Transverse colon (tissue), 4 donors: ENCODE data around the gene KRT83. TPM values are rescaled to one million over a fixed set of nuclear protein-coding genes. Genes with fewer than 3 reads are reported as not detected.

Experiments used
- DNase-seq: peaks from one replicate; pipeline ENCODE4 v3.0.0-alpha.2; 2019
- H3K27ac ChIP-seq, 4 donors: fragments of 200-600 bp; sonication (generic); 2 replicates each; pipeline ENCODE4 v1.5.1; 2016 to 2018; ENCODE audit warnings: inconsistent platforms in 4 of 4
- H3K27me3 ChIP-seq: fragments of 200-600 bp; sonication (generic); 2 replicates; pipeline ENCODE4 v1.5.1; 2017; ENCODE audit warnings: inconsistent platforms
- H3K36me3 ChIP-seq, 4 donors: fragments of 200-600 bp; sonication (generic); 2 replicates each; pipeline ENCODE4 v1.5.1; 2017 to 2019; ENCODE audit warnings: inconsistent platforms in 4 of 4
- H3K4me1 ChIP-seq, 4 donors: fragments of 200-600 bp; sonication (generic); 2 replicates each; pipeline ENCODE4 v1.5.1; 2017 to 2020; ENCODE audit warnings: inconsistent platforms in 4 of 4
- H3K4me3 ChIP-seq, 4 donors: fragments of 200-600 bp; sonication (generic); 1 replicate in 1 of 4; 2 replicates in 3 of 4; pipeline versions ENCODE4 v1.5.1 to v1.6.1; 2017 to 2019; ENCODE audit warnings: inconsistent platforms in 4 of 4
- H3K9me3 ChIP-seq, 2 donors: fragments of 200-600 bp; sonication (generic); 2 replicates each; pipeline ENCODE4 v1.5.1; 2017 to 2019; ENCODE audit warnings: inconsistent platforms in 2 of 2
- EP300 ChIP-seq: sonication (generic); formaldehyde crosslinking; IDR thresholded peaks from one replicate; pipeline ENCODE4 v1.6.1; 2017; ENCODE audit warnings: antibody characterized with exemption, low read depth
- POLR2A ChIP-seq: fragments of 450-650 bp; IDR thresholded peaks from one replicate; pipeline ENCODE4 v1.6.1; 2016; ENCODE audit warnings: antibody characterized with exemption, mild to moderate bottlenecking, moderate library complexity
- POLR2AphosphoS5 ChIP-seq, 3 donors: sonication (generic); formaldehyde crosslinking; IDR thresholded peaks; one replicate each; pipeline ENCODE4 v1.6.1; 2016; ENCODE audit warnings: antibody characterized with exemption in 3 of 3
- WGBS, 2 donors: methylation state at CpG; one replicate each; pipeline ENCODE4 v1.1.5; 2018; ENCODE audit warnings: low coverage in 1 of 2; 5-methylcytosine and 5-hydroxymethylcytosine counted together
- in situ Hi-C, 4 donors: fragments of 200-750 bp; cut with MboI; loops; one replicate each; pipeline versions ENCODE4 v1.15.0 to v1.15.1; 2017; ENCODE audit warnings: low sequenced_read_pairs in 3 of 4, low pct_ligation_motif_present in 1 of 4, low pct_unique_long_range_greater_than_20kb in 1 of 4
- intact Hi-C: fragments of 100-400 bp; cut with DNase I; formaldehyde crosslinking; loops from one replicate; pipeline ENCODE4 v1.15.1; 2023; ENCODE audit warnings: low total_unique reads
- total RNA-seq, 4 donors: library from RNA; depleted of rRNA; stranded (reverse); fragments of >200 nt; gene quantifications; one replicate each; pipeline ENCODE4 v1.1.0, GENCODE V29; 2016
- TF ChIP-seq, protein P1 (sequence below), 5 experiments: fragments of 200-600 bp in 3 of 5; fragments of 450-650 bp in 2 of 5; sonication (generic) in 3 of 5; IDR thresholded peaks; 1 replicate in 2 of 5; 2 replicates in 3 of 5; pipeline ENCODE4 v1.5.1; 2016 to 2017; ENCODE audit warnings: antibody characterized with exemption in 5 of 5, inconsistent platforms in 3 of 5, mild to moderate bottlenecking in 2 of 5, moderate library complexity in 1 of 5

KRT83 gene
- total RNA-seq, 4 donors from 2014 or later = not detected

DNA sequence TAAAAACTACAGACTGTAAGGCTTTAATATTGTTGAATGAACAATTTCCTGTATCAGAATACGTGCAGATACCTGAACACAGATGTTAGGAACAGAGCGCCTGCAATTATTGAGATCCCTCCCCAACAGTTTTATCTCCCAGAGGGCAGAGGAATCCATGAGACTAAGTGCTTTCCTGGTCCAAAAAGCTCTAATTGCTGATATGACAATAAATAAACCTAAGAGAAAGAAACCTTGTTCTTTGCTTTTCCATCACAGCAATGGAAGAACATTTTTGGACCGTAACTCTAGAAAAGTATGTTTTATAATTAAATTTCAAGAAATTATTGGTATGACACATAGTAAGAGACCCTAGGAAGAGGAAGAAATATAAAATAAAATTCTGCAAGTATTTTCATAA lies 13.0 kb upstream of the KRT83 start:
- DNase-seq = no peak
- 85 to 86% methylated on average over 3 of the region's 3 CpGs for WGBS, 2 donors
- Histone ChIP-seq H3K4me1 (peaks cover 0 to 8% (median 0%) of the 10 kb centered on the region in 4 donors), H3K9me3 (peaks cover 0 to 5% of the 10 kb centered on the region in 2 donors), H3K27ac (no peak overlapping the region), H3K4me3 (no peak overlapping the region), H3K27me3 (peaks cover 9% of the 10 kb centered on the region), H3K36me3 (no peaks in the 10 kb centered on the region)
- in situ Hi-C loops = no loop called here
- TF ChIP-seq EP300 (no peak), POLR2AphosphoS5 (IDR thresholded peaks at IDR 0.05) (no peak), POLR2A (no peak)
- TF ChIP-seq, protein P1, sequence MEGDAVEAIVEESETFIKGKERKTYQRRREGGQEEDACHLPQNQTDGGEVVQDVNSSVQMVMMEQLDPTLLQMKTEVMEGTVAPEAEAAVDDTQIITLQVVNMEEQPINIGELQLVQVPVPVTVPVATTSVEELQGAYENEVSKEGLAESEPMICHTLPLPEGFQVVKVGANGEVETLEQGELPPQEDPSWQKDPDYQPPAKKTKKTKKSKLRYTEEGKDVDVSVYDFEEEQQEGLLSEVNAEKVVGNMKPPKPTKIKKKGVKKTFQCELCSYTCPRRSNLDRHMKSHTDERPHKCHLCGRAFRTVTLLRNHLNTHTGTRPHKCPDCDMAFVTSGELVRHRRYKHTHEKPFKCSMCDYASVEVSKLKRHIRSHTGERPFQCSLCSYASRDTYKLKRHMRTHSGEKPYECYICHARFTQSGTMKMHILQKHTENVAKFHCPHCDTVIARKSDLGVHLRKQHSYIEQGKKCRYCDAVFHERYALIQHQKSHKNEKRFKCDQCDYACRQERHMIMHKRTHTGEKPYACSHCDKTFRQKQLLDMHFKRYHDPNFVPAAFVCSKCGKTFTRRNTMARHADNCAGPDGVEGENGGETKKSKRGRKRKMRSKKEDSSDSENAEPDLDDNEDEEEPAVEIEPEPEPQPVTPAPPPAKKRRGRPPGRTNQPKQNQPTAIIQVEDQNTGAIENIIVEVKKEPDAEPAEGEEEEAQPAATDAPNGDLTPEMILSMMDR (IDR thresholded peaks at IDR 0.05) = no peak
- intact Hi-C loops = no loop called here

DNA sequence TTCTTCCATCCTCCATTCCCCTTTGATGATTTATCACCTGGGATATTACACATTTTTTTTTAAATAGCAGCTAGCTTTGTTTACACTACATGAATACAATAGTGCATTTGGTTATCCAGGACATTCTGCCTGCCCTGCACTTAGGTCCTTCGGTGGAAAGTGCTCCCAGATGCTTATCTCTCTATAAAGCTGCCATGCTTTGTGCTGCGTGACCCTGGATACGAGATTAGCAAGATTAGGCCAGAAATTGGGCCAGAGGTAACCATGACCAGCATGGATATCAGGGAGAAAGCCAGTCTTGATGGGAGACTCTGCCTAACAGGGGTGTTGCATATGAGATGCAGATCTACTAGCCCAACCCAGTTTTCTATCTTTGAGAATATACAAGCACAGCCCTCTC lies 12.1 kb upstream of the KRT83 start:
- TF ChIP-seq, protein P1 (IDR thresholded peaks at IDR 0.05) = no peak
- Histone ChIP-seq H3K27ac (no peak overlapping the region), H3K4me3 (no peak overlapping the region), H3K36me3 (no peaks in the 10 kb centered on the region), H3K9me3 (peaks cover 0 to 5% of the 10 kb centered on the region in 2 donors), H3K27me3 (peaks cover 6% of the 10 kb centered on the region), H3K4me1 (peaks cover 0 to 8% (median 0%) of the 10 kb centered on the region in 4 donors)
- 47% methylated on average over 3 of the region's 3 CpGs; no CpG with 5 or more reads in 1 of the 2 donors for WGBS, 2 donors
- intact Hi-C loops (no loop called here), in situ Hi-C loops (no loop called here)
- no peak for DNase-seq

DNA sequence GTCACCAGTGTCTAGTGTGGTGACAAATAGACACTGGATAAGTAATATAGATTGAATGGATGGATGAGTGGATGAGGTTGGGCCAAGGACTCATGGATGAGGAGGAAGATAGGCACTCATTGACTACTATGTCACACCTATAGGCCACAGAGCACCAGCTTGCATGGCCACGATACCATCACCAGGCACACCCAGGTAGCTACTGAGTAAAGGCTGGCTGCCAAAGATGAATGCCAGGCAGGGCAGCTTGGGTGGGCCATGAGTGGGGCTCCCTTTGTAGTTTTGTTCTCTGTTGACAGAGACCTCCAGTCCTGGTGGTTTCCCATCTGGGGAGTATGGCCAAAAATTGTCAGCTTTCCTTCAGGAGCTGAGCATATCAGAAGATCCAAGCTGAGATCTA lies 11.2 kb upstream of the KRT83 start:
- H3K4me1 ChIP-seq = peaks cover 0 to 8% (median 0%) of the 10 kb centered on the region in 4 donors
- 90% methylated on average over 1 of the region's 1 CpG; no CpG with 5 or more reads in 1 of the 2 donors for WGBS, 2 donors
- H3K27ac ChIP-seq = no peak overlapping the region
- H3K9me3 ChIP-seq = peaks cover 0 to 5% of the 10 kb centered on the region in 2 donors
- H3K36me3 ChIP-seq = no peaks in the 10 kb centered on the region
- TF ChIP-seq, protein P1 (IDR thresholded peaks at IDR 0.05) = no peak
- TF ChIP-seq EP300 = no peak
- no peak for TF ChIP-seq POLR2AphosphoS5 (IDR thresholded peaks at IDR 0.05)
- no peak for TF ChIP-seq POLR2A
- intact Hi-C loops = no loop called here
- in situ Hi-C loops = no loop called here
- DNase-seq = no peak
- no peak overlapping the region for H3K4me3 ChIP-seq
- H3K27me3 ChIP-seq = peaks cover 6% of the 10 kb centered on the region

DNA sequence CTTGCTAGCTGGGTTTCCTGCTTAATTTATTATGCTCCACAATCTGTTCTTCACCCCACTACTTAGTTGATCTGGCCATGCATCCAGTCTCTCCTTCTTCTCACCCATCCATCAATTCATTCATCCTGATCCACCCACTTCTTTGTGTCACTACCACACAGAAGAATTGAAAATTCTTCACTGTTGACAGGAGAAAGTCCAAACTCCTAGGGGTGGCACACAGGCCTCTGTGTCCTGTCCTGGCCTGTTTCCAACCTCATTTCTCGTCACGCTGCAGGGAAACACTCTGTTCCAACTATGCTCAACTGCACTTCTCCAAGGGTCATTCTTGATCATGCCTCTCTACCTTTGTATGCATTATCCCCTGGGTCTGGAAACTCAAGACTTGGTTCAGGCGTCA lies 10.6 kb upstream of the KRT83 start:
- H3K36me3 ChIP-seq = no peaks in the 10 kb centered on the region
- no peak overlapping the region for H3K27ac ChIP-seq
- in situ Hi-C loops (no loop called here), intact Hi-C loops (no loop called here)
- no peak overlapping the region for H3K4me3 ChIP-seq
- peaks cover 0 to 1% of the 10 kb centered on the region in 2 donors for H3K9me3 ChIP-seq
- WGBS, 2 donors = 79 to 87% methylated on average over 3 of the region's 3 CpGs
- peaks cover 2% of the 10 kb centered on the region for H3K27me3 ChIP-seq
- no peak for DNase-seq
- peaks cover 0 to 8% (median 0%) of the 10 kb centered on the region in 4 donors for H3K4me1 ChIP-seq
- no peak for TF ChIP-seq POLR2A
- no peak for TF ChIP-seq POLR2AphosphoS5 (IDR thresholded peaks at IDR 0.05)
- TF ChIP-seq, protein P1 (IDR thresholded peaks at IDR 0.05) = no peak
- TF ChIP-seq EP300 = no peak
